ENCODE data around the gene LMBRD2. TPM values are rescaled to one million over a fixed set of nuclear protein-coding genes. Genes with fewer than 3 reads are reported as not detected.

The LMBRD2 gene
- total and polyA plus RNA-seq, 10 of the 15 experiments (the other 5 are each of a cell fraction or from before 2014, with no cell fraction given): 0.90 to 9.8 (median 6.5) TPM

- TF ChIP-seq PBX3 (IDR thresholded peaks at IDR 0.05; ENCODE audit: insufficient replicate concordance, low read depth, low read length): no peak
- no peak for TF ChIP-seq POLR2AphosphoS2 (IDR thresholded peaks at IDR 0.05; ENCODE audit: low read depth, low read length)
- no peak for TF ChIP-seq PAX5 (IDR thresholded peaks at IDR 0.05; ENCODE audit: borderline replicate concordance, low read depth, low read length)
- TF ChIP-seq POLR2AphosphoS5 (IDR thresholded peaks at IDR 0.05; ENCODE audit: low read length): no peak
- TF ChIP-seq EGR1 (IDR thresholded peaks at IDR 0.05; ENCODE audit: borderline replicate concordance in 1 of 2, low read depth in 2 of 2, low read length in 2 of 2): no peak
- no peak for TF ChIP-seq RFX5 (IDR thresholded peaks at IDR 0.05; ENCODE audit: low read depth, low read length)
- TF ChIP-seq ZNF24 (IDR thresholded peaks at IDR 0.05): no peak
- TF ChIP-seq TCF3 (IDR thresholded peaks at IDR 0.05; ENCODE audit: borderline replicate concordance, insufficient read depth, low read depth, low read length): no peak
- TF ChIP-seq ZNF592 (IDR thresholded peaks at IDR 0.05): no peak
- no peak for TF ChIP-seq SMAD5 (IDR thresholded peaks at IDR 0.05; ENCODE audit: low read depth)
Measured at GRCh38 chr5:36156619-36157018, 4.9 kb upstream of the LMBRD2 start (continued).
